Ovary (tissue), 3 donors: ENCODE results near the gene MMP24OS.

Experiments
- CTCF ChIP-seq, 3 donors: fragments of 450-650 bp in 2 of 3; fragments of 200-600 bp in 1 of 3; IDR thresholded peaks; one replicate each; pipeline versions ENCODE4 v1.5.1 to v1.8.0; 2016 to 2022; ENCODE audit warnings: antibody characterized with exemption in 3 of 3, mild to moderate bottlenecking in 1 of 3
- POLR2A ChIP-seq: fragments of 450-650 bp; IDR thresholded peaks from one replicate; pipeline ENCODE4 v1.6.1; 2017; ENCODE audit warnings: antibody characterized with exemption, mild to moderate bottlenecking, moderate library complexity
- donor health status: DM: no; HTN: no; CAD: no.

- TF ChIP-seq POLR2A (no peak), CTCF (IDR thresholded peaks at IDR 0.05) (no peak)
These were observed 21.9 kb upstream of the MMP24OS start for GRCh38 chr20:35299780-35300179.
